Activated T-cell treated with anti-CD3 and anti-CD28 coated beads for 4 hours (primary cell): ENCODE measurements around the gene ATP1A4.

Experiments used
- DNase-seq: peaks from one replicate; pipeline ENCODE4 v3.0.0-alpha.2; 2020

The ATP1A4 gene

GRCh38 chr1:160207771-160208556 lies 56.6 kb downstream of the ATP1A4 start:
- DNase-seq, result no peak

DNA sequence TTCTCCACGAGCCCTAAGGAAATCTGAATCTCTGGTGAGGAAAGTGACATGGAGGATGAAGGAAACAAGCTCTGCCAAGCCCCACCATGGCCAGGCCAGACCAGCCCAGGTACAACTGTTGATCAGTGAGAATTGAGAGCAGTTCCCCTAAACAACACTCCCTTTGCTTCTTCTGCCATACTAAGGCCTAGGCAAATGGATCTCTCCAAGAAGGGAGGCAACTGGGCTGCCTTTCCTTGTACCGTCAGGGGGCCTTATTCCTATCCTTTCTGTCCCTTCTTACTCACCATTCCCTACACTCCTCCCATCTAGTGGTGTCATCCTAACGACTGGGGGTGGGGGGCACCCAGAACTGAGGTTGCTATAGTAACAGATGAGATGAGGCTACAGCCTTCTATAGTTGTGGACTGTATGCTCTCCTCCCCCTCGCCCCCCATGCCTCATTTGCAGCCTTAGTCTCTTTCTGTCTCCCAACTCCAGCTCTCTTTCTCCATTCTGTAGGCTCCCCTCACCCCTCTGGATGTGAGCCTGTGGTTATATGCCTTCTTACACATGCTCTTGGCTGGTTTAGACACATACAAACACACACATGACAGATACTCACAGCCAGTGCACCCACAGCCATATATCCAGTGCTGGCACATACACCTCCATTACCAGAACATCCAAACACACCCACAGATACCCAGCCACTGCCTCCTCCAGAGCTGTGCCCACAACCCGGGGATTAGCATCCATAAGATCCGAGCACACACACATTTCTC lies 57.3 kb downstream of the ATP1A4 start:
- no peak for DNase-seq

DNA sequence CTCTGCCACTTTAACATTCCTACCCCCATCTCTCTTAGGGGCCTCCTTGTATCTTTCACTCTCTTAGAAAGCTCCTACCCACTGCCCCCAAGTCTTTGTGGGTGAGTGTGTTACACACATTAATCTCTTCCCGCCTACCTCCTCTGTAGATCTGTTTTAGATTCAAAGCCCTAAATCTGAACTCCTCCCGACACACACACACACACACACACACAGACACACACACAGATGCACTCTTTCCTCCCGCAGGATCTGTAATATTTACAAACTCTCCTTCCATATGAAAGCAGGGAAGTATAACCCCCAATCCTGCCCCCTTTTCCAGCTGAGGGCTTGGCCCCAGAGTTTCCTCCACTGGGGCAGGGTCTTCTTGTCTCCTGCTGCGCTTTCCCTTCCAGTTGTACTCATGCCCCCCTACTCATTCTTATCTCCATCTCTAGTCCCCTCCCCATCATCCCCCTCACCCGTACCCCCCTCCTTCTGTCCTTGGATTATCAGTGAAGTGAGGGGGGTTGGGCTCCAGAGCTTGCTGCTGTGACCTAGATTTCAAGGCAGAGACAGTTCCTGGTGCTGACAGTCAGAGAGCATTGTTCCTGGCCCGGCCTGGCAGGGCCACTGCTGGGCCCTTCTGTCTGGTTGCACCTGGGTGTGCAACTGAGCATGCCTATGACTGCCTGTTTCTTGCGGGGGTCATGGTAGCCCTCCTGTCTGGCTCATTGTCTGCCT lies 58.1 kb downstream of the ATP1A4 start:
- no peak for DNase-seq

- no peak for DNase-seq
Observed at GRCh38 chr1:160210561-160210960, 59.2 kb downstream of the ATP1A4 start.

GRCh38 chr1:160211046-160211790 lies 59.8 kb downstream of the ATP1A4 start:
- DNase-seq, result no peak

DNA sequence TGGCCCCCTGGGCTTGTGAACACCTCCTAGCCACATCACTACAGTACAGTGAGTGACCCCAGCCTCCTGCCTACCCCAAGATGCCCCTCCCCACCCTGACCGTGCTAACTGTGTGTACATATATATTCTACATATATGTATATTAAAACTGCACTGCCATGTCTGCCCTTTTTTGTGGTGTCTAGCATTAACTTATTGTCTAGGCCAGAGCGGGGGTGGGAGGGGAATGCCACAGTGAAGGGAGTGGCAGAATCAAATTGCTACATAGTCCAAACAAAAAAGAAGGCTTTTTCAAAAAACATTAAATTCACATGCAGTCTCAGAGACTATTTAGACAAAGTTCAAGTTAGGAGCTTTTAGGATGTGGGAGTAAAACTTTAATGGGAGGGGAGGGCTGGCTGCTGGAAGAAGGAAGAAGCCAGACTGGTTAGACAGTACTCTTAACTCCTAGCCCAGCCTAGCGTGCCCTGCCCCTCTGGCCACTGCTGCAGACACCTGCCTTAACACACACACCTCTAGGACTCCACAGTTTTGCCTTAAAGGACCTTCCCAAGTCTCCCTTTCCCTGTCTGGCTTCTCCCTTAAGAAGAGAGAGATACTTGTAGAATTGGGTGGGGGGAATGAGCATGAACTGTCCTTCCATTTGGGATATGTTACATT lies 63.2 kb downstream of the ATP1A4 start:
- no peak for DNase-seq

GRCh38 chr1:160216301-160216700 lies 64.9 kb downstream of the ATP1A4 start:
- no peak for DNase-seq

GRCh38 chr1:160217481-160218051 lies 66.2 kb downstream of the ATP1A4 start:
- DNase-seq, result no peak

GRCh38 chr1:160219062-160219929 lies 67.9 kb downstream of the ATP1A4 start:
- no peak for DNase-seq

GRCh38 chr1:160220301-160220700 lies 68.9 kb downstream of the ATP1A4 start:
- no peak for DNase-seq

- DNase-seq, result no peak
Observed at GRCh38 chr1:160221089-160221488, 69.7 kb downstream of the ATP1A4 start.

DNA sequence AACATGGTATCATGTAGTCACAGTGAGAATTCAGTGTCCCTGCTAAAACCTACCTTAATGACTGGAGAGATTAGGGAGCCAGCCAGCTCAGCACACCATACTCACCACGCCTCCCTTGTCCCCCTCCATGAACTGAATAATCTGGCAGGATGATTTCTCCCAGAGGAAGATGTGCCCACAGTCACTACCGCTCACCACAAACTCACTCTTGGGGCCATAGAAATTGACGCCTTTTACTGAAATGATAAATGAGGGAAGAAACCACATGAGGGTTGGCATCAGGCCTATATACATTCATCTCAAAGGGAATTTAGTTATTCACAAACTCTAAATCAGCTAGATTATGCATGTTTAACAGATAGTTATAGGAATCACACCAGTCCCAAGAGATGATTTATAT lies 71.1 kb downstream of the ATP1A4 start:
- no peak for DNase-seq

GRCh38 chr1:160224606-160225005 lies 73.2 kb downstream of the ATP1A4 start:
- DNase-seq, result no peak

GRCh38 chr1:160225345-160225744 lies 73.9 kb downstream of the ATP1A4 start:
- DNase-seq, result no peak

DNA sequence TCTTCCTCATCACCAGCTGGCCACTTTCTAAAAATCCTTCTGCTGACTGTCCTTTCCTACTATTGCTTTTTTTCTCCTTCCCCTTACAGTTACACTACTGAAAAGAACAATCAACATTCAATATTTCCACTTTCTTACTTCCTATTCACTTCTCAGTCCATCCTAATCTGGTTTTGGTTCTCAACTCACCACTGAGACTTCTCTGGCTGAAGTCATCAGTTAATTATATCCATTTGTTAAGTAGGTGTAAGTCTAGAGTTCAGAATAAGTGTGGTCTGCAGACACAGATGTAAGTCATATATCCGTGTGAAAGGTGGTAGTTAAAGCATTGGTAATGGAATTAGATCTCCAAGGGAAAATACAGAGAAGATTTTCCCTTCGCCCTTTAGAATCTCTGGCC lies 75.2 kb downstream of the ATP1A4 start:
- no peak for DNase-seq

DNA sequence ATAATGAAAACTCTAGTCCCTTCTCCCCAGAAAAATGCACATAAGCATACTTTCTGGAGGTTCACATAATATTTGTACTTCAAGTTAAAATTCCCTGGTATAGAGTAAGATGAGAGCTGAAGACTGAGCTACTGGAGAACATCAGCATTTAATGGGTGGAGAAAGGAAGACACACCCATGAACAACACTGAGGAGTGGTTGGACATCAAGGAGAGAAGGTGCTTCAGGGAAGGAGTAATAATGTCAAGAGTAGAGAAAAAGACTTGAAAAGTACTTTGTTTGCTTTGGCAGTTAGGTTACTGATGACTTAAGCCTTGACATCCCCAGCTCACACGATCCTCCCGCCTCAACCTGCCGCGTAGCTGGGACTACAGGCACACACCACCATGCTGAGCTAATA lies 75.6 kb downstream of the ATP1A4 start:
- no peak for DNase-seq

GRCh38 chr1:160227561-160227960 lies 76.2 kb downstream of the ATP1A4 start:
- DNase-seq, result no peak

DNA sequence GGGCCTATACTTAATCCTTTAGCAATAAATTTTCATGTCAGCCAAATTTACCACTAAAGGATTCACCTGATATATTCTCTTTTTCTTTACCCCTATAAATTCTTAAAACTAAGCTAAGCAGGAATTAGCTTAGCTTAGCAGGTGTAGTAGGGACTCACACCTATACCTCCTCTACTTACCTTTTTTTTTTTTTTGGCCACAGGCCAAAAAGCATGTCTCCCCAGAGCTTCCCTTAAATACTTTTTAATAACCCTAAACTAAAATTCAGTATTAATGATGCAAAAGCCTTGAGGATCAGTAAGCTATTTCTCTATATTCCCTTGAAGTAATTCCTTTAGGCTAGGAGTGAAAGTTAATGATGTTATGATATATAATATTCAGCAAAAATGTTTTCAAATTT lies 77.0 kb downstream of the ATP1A4 start:
- DNase-seq, result no peak

DNA sequence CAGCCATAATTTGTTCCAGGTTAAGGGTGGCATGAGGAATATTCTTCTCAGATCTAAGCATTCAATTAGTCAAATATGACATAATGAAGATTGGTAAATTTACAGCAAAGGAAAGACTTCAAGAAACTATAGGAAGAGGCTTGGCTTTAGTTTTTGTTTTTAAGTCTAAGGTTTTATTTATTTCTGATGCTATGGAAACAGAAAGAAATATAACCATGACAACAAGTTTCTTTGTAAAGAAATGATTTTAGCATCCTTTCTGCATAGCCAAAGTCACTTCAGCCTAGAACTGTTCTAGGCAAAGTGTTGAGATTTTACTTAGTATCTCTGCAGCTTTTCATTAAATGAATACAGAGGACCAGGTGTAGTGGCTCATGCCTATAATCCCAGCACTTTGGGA lies 81.5 kb downstream of the ATP1A4 start:
- DNase-seq, result no peak
